Measurements from ENCODE around the gene FOSL1.
A peak's percentile ranks its signal among the peaks of the same experiment; 100 is the strongest.
"Not testable (repeated sequence)": the region's sequence is repeated elsewhere in the genome, so short reads cannot be mapped to it uniquely, and the experiment has no call there.

The FOSL1 gene

GRCh38 chr11:65892137-65892540 is 8.0 kb downstream of the FOSL1 start:
- H3K4me1 ChIP-seq (ENCODE audit: control insufficient read depth, insufficient read depth, low read length); H3K9ac ChIP-seq (ENCODE audit: low read depth, low read length); H3K9me3 ChIP-seq (ENCODE audit: control insufficient read depth, insufficient read depth, low read length); H3K36me3 ChIP-seq (ENCODE audit: control insufficient read depth, insufficient read depth, low read length): not testable (repeated sequence)
- Histone ChIP-seq H3K27me3 (ENCODE audit: control insufficient read depth, insufficient read depth, low read length) (peaks cover 25% of the 10 kb centered on the region), H3K4me3 (ENCODE audit: low read depth, low read length) (peak overlapping the region; percentile 75)

GRCh38 chr11:65891219-65892136 is 8.7 kb downstream of the FOSL1 start:
- Histone ChIP-seq H3K27me3 (ENCODE audit: control insufficient read depth, insufficient read depth, low read length) (peaks cover 21% of the 10 kb centered on the region), H3K9me3 (ENCODE audit: control insufficient read depth, insufficient read depth, low read length) (no peaks in the 10 kb centered on the region), H3K9ac (ENCODE audit: low read depth, low read length) (peak overlapping the region; percentile 54), H3K4me3 (ENCODE audit: low read depth, low read length) (peak overlapping the region; percentile 75), H3K36me3 (ENCODE audit: control insufficient read depth, insufficient read depth, low read length) (no peaks in the 10 kb centered on the region), H3K4me1 (ENCODE audit: control insufficient read depth, insufficient read depth, low read length) (peaks cover 10% of the 10 kb centered on the region)

DNA sequence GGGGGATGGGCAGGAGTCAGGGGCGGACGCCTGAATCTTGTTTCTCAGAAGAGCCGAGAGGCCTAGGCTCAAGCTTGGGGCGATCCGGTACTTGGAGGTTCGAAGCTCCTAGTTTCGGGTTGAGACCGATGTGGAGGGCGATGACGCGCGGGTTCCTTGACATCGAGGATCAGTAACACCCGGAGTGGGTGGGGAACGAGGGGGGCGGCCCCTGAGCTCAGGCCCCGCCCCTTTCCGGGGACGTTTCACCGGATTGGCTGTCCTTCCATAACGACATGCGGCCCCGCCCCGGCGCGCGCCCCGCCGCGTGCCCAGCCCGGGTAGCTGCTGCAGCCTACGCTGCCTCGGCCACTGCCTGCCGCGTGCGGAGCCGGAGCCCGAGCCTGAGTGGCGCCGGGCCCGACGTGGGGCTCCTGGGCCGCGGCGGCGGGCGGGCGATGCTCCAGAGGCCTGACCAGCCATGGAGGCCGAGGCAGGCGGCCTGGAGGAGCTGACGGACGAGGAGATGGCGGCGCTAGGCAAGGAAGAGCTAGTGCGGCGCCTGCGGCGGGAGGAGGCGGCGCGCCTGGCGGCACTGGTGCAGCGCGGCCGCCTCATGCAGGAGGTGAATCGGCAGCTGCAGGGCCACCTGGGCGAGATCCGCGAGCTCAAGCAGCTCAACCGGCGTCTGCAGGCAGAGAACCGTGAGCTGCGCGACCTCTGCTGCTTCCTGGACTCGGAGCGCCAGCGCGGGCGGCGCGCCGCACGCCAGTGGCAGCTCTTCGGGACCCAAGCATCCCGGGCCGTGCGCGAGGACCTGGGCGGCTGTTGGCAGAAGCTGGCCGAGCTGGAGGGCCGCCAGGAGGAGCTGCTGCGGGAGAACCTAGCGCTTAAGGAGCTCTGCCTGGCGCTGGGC is 9.6 kb downstream of the FOSL1 start, which contains the start of gene CCDC85B:
Gene CCDC85B (plus strand): TSS at position 350 of the 895 bp plus-strand sequence. CDS start 111 bp downstream, at position 461.
- peak within 1 kb of the TSS; percentile 75 for H3K4me3 ChIP-seq (ENCODE audit: low read depth, low read length)
- peaks cover 21% of the 10 kb centered on the region for H3K27me3 ChIP-seq (ENCODE audit: control insufficient read depth, insufficient read depth, low read length)
- peak within 1 kb of the TSS; percentile 54 for H3K9ac ChIP-seq (ENCODE audit: low read depth, low read length)
- H3K9me3 ChIP-seq (ENCODE audit: control insufficient read depth, insufficient read depth, low read length), result no peaks in the 10 kb centered on the region
- H3K4me1 ChIP-seq (ENCODE audit: control insufficient read depth, insufficient read depth, low read length), result peaks cover 10% of the 10 kb centered on the region
- peaks cover 6% of the 10 kb centered on the region for H3K36me3 ChIP-seq (ENCODE audit: control insufficient read depth, insufficient read depth, low read length)

GRCh38 chr11:65888163-65888814 is 11.9 kb downstream of the FOSL1 start, which contains the start of gene FIBP:
Gene FIBP (minus strand): TSS chr11:65888471. CDS start chr11:65888418, 53 bp downstream.
- peak within 1 kb of the TSS; percentile 76 for H3K9ac ChIP-seq (ENCODE audit: low read depth, low read length)
- peak within 1 kb of the TSS; percentile 96 for H3K4me3 ChIP-seq (ENCODE audit: low read depth, low read length)
- H3K36me3 ChIP-seq (ENCODE audit: control insufficient read depth, insufficient read depth, low read length), result peaks cover 22% of the 10 kb centered on the region
- H3K9me3 ChIP-seq (ENCODE audit: control insufficient read depth, insufficient read depth, low read length), result no peaks in the 10 kb centered on the region
- H3K27me3 ChIP-seq (ENCODE audit: control insufficient read depth, insufficient read depth, low read length), result peaks cover 19% of the 10 kb centered on the region
- H3K4me1 ChIP-seq (ENCODE audit: control insufficient read depth, insufficient read depth, low read length), result peaks cover 10% of the 10 kb centered on the region

- Histone ChIP-seq H3K4me1 (ENCODE audit: control insufficient read depth, insufficient read depth, low read length) (peaks cover 10% of the 10 kb centered on the region), H3K36me3 (ENCODE audit: control insufficient read depth, insufficient read depth, low read length) (peaks cover 27% of the 10 kb centered on the region), H3K27me3 (ENCODE audit: control insufficient read depth, insufficient read depth, low read length) (peaks cover 19% of the 10 kb centered on the region), H3K4me3 (ENCODE audit: low read depth, low read length) (peak overlapping the region; percentile 96), H3K9ac (ENCODE audit: low read depth, low read length) (peak overlapping the region; percentile 76), H3K9me3 (ENCODE audit: control insufficient read depth, insufficient read depth, low read length) (no peaks in the 10 kb centered on the region)
Observed at GRCh38 chr11:65887723-65888162, 12.4 kb downstream of the FOSL1 start.

GRCh38 chr11:65886826-65887722 is 13.1 kb downstream of the FOSL1 start:
- Histone ChIP-seq H3K9me3 (ENCODE audit: control insufficient read depth, insufficient read depth, low read length) (no peaks in the 10 kb centered on the region), H3K4me1 (ENCODE audit: control insufficient read depth, insufficient read depth, low read length) (peaks cover 9% of the 10 kb centered on the region), H3K27me3 (ENCODE audit: control insufficient read depth, insufficient read depth, low read length) (peaks cover 19% of the 10 kb centered on the region), H3K9ac (ENCODE audit: low read depth, low read length) (peak overlapping the region; percentile 76), H3K4me3 (ENCODE audit: low read depth, low read length) (peak overlapping the region; percentile 96), H3K36me3 (ENCODE audit: control insufficient read depth, insufficient read depth, low read length) (peaks cover 34% of the 10 kb centered on the region)

- Histone ChIP-seq H3K9me3 (ENCODE audit: control insufficient read depth, insufficient read depth, low read length) (no peaks in the 10 kb centered on the region), H3K4me3 (ENCODE audit: low read depth, low read length) (no peak overlapping the region), H3K4me1 (ENCODE audit: control insufficient read depth, insufficient read depth, low read length) (peaks cover 7% of the 10 kb centered on the region), H3K27me3 (ENCODE audit: control insufficient read depth, insufficient read depth, low read length) (peaks cover 12% of the 10 kb centered on the region), H3K36me3 (ENCODE audit: control insufficient read depth, insufficient read depth, low read length) (peaks cover 38% of the 10 kb centered on the region), H3K9ac (ENCODE audit: low read depth, low read length) (no peak overlapping the region)
Observed at GRCh38 chr11:65885808-65886536, 14.2 kb downstream of the FOSL1 start.

GRCh38 chr11:65885231-65885630 is 15.0 kb downstream of the FOSL1 start:
- H3K36me3 ChIP-seq (ENCODE audit: control insufficient read depth, insufficient read depth, low read length), result peaks cover 38% of the 10 kb centered on the region
- H3K4me1 ChIP-seq (ENCODE audit: control insufficient read depth, insufficient read depth, low read length), result peaks cover 7% of the 10 kb centered on the region
- peaks cover 12% of the 10 kb centered on the region for H3K27me3 ChIP-seq (ENCODE audit: control insufficient read depth, insufficient read depth, low read length)
- no peak overlapping the region for H3K4me3 ChIP-seq (ENCODE audit: low read depth, low read length)
- no peak overlapping the region for H3K9ac ChIP-seq (ENCODE audit: low read depth, low read length)
- no peaks in the 10 kb centered on the region for H3K9me3 ChIP-seq (ENCODE audit: control insufficient read depth, insufficient read depth, low read length)

GRCh38 chr11:65884716-65885092 is 15.5 kb downstream of the FOSL1 start:
- H3K4me1 ChIP-seq (ENCODE audit: control insufficient read depth, insufficient read depth, low read length), result peaks cover 5% of the 10 kb centered on the region
- H3K9ac ChIP-seq (ENCODE audit: low read depth, low read length), result no peak overlapping the region

More at GRCh38 chr11:65884716-65885092, 15.5 kb downstream of the FOSL1 start:
- H3K36me3 ChIP-seq (ENCODE audit: control insufficient read depth, insufficient read depth, low read length), result peaks cover 38% of the 10 kb centered on the region
- H3K4me3 ChIP-seq (ENCODE audit: low read depth, low read length), result no peak overlapping the region
- no peaks in the 10 kb centered on the region for H3K9me3 ChIP-seq (ENCODE audit: control insufficient read depth, insufficient read depth, low read length)
- H3K27me3 ChIP-seq (ENCODE audit: control insufficient read depth, insufficient read depth, low read length), result peaks cover 6% of the 10 kb centered on the region

All from iPS-15b (cell line).